ENCODE data around the gene ZBED3.

ZBED3 gene

GRCh38 chr5:77086689-77087483 is at the start of gene ZBED3:
Gene ZBED3 (minus strand): TSS chr5:77087285. CDS start chr5:77077878, 9,407 bp downstream.
- POLR2A ChIA-PET, result interaction anchor here (0.6 to 2.5 kb wide), 12 partner anchors 10 to 405 kb away, joined by 3 to 13 read pairs (median 4); partner anchors contain the start of genes AGGF1 and WDR41
- CTCF ChIA-PET, result interaction anchor here (0.6 kb wide), 1 partner anchor 1880 kb away, joined by 4 read pairs; no protein-coding TSS in a partner anchor
- TF ChIP-seq, protein P1, sequence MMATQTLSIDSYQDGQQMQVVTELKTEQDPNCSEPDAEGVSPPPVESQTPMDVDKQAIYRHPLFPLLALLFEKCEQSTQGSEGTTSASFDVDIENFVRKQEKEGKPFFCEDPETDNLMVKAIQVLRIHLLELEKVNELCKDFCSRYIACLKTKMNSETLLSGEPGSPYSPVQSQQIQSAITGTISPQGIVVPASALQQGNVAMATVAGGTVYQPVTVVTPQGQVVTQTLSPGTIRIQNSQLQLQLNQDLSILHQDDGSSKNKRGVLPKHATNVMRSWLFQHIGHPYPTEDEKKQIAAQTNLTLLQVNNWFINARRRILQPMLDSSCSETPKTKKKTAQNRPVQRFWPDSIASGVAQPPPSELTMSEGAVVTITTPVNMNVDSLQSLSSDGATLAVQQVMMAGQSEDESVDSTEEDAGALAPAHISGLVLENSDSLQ (IDR thresholded peaks at IDR 0.05), result no peak
- no peak for TF ChIP-seq ELF4 (IDR thresholded peaks at IDR 0.05)
- no peak for TF ChIP-seq SP1 (IDR thresholded peaks at IDR 0.05)
- TF ChIP-seq BHLHE40 (IDR thresholded peaks at IDR 0.05; ENCODE audit: borderline replicate concordance), result no peak
- TF ChIP-seq L3MBTL2 (conservative IDR thresholded peaks at IDR 0.05), result peak; percentile 90
- peak; percentile 71 for DNase-seq (ENCODE audit: extremely low spot score)

GRCh38 chr5:77133061-77133758 is 46.1 kb upstream of the ZBED3 start:
- POLR2A ChIA-PET, result interaction anchor here (1.6 kb wide), 1 partner anchor 46 kb away, joined by 5 read pairs; the partner anchor contains the start of gene ZBED3
- no peak for TF ChIP-seq ARNT (IDR thresholded peaks at IDR 0.05)
- DNase-seq (ENCODE audit: extremely low spot score), result no peak

GRCh38 chr5:77131361-77131760 is 44.3 kb upstream of the ZBED3 start:
- ChIA-PET POLR2A (no interaction called here), CTCF (no interaction called here)
- no peak for DNase-seq (ENCODE audit: extremely low spot score)
- no peak for TF ChIP-seq FOXA1 (IDR thresholded peaks at IDR 0.05)
- TF ChIP-seq ZNF384 (IDR thresholded peaks at IDR 0.05), result no peak
- TF ChIP-seq, protein P1 (IDR thresholded peaks at IDR 0.05), result no peak
- TF ChIP-seq FOXM1 (IDR thresholded peaks at IDR 0.05; ENCODE audit: borderline replicate concordance), result no peak
- no peak for TF ChIP-seq L3MBTL2 (conservative IDR thresholded peaks at IDR 0.05)
- no peak for TF ChIP-seq CTBP1 (IDR thresholded peaks at IDR 0.05; ENCODE audit: borderline replicate concordance)
- no peak for TF ChIP-seq FOXK2 (IDR thresholded peaks at IDR 0.05)
- no peak for TF ChIP-seq LEF1 (IDR thresholded peaks at IDR 0.05; ENCODE audit: borderline replicate concordance)
- TF ChIP-seq TARDBP (IDR thresholded peaks at IDR 0.05), result no peak
- no peak for TF ChIP-seq SUZ12 (IDR thresholded peaks at IDR 0.05)
- TF ChIP-seq SP1 (IDR thresholded peaks at IDR 0.05), result no peak
- TF ChIP-seq ARNT (IDR thresholded peaks at IDR 0.05), result no peak
- no peak for TF ChIP-seq BHLHE40 (IDR thresholded peaks at IDR 0.05; ENCODE audit: borderline replicate concordance)

More at GRCh38 chr5:77133061-77133758, 46.1 kb upstream of the ZBED3 start:
- CTCF ChIA-PET, result no interaction called here

GRCh38 chr5:77129391-77129990 is 42.4 kb upstream of the ZBED3 start:
- peak; percentile 50 for DNase-seq (ENCODE audit: extremely low spot score)
- TF ChIP-seq ARNT (IDR thresholded peaks at IDR 0.05) (no peak), SUZ12 (IDR thresholded peaks at IDR 0.05) (no peak), FOXK2 (IDR thresholded peaks at IDR 0.05) (no peak), FOXM1 (IDR thresholded peaks at IDR 0.05; ENCODE audit: borderline replicate concordance) (no peak), BHLHE40 (IDR thresholded peaks at IDR 0.05; ENCODE audit: borderline replicate concordance) (no peak), CTBP1 (IDR thresholded peaks at IDR 0.05; ENCODE audit: borderline replicate concordance) (no peak), L3MBTL2 (conservative IDR thresholded peaks at IDR 0.05) (no peak), LEF1 (IDR thresholded peaks at IDR 0.05; ENCODE audit: borderline replicate concordance) (no peak), ZNF384 (IDR thresholded peaks at IDR 0.05) (no peak), FOXA1 (IDR thresholded peaks at IDR 0.05) (no peak), NFRKB (IDR thresholded peaks at IDR 0.05) (no peak), HDGF (IDR thresholded peaks at IDR 0.05; ENCODE audit: borderline replicate concordance) (no peak), ELF4 (IDR thresholded peaks at IDR 0.05) (no peak)
- CTCF ChIA-PET, result interaction anchor here (0.5 to 1.3 kb wide), 4 partner anchors 11 to 416 kb away, joined by 3 to 5 read pairs (median 3); no protein-coding TSS in a partner anchor
- POLR2A ChIA-PET, result no interaction called here

GRCh38 chr5:77128411-77129061 is 41.5 kb upstream of the ZBED3 start:
- CTCF ChIA-PET, result interaction anchor here (0.6 kb wide), 1 partner anchor 364 kb away, joined by 3 read pairs; no protein-coding TSS in a partner anchor
- POLR2A ChIA-PET, result no interaction called here
- no peak for DNase-seq (ENCODE audit: extremely low spot score)
- TF ChIP-seq ZNF384 (IDR thresholded peaks at IDR 0.05) (no peak), TARDBP (IDR thresholded peaks at IDR 0.05) (no peak)

DNA sequence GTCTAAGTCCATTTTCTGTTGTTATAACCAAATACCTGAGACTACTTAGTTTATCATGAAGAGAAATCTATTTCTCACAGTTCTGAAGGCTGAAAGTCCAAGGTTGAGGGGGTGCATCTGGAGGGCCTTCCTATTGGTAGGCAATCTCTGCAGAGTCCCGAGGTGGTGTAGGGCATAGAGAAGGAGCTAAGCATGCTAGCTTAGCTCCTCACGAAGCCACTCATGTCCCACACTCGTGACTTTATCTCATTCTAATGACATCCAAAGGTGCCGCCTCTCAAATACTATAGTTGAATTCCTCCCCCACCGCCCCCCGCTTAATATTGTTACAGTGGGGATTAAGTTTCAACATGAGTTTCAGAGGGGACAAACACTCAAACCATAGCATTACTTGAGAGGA is 36.0 kb upstream of the ZBED3 start:
- CTCF ChIA-PET, result no interaction called here
- POLR2A ChIA-PET, result no interaction called here
- DNase-seq (ENCODE audit: extremely low spot score), result no peak

More for the DNA sequence above, 36.0 kb upstream of the ZBED3 start:
- TF ChIP-seq ZNF384 (IDR thresholded peaks at IDR 0.05) (no peak), SUZ12 (IDR thresholded peaks at IDR 0.05) (no peak), SP1 (IDR thresholded peaks at IDR 0.05) (no peak), L3MBTL2 (conservative IDR thresholded peaks at IDR 0.05) (no peak), LEF1 (IDR thresholded peaks at IDR 0.05; ENCODE audit: borderline replicate concordance) (no peak), FOXK2 (IDR thresholded peaks at IDR 0.05) (no peak), CTBP1 (IDR thresholded peaks at IDR 0.05; ENCODE audit: borderline replicate concordance) (no peak), FOXM1 (IDR thresholded peaks at IDR 0.05; ENCODE audit: borderline replicate concordance) (no peak), FOXA1 (IDR thresholded peaks at IDR 0.05) (no peak), ELF4 (IDR thresholded peaks at IDR 0.05) (no peak), NFRKB (IDR thresholded peaks at IDR 0.05) (no peak), BHLHE40 (IDR thresholded peaks at IDR 0.05; ENCODE audit: borderline replicate concordance) (no peak), HDGF (IDR thresholded peaks at IDR 0.05; ENCODE audit: borderline replicate concordance) (no peak), ARNT (IDR thresholded peaks at IDR 0.05) (no peak), TARDBP (IDR thresholded peaks at IDR 0.05) (no peak)
- TF ChIP-seq, protein P1 (IDR thresholded peaks at IDR 0.05), result no peak

Data from HEK293T (cell line).